ENCODE data around the gene HDAC4.

GRCh38 chr2:239216614-239217273 is 184.1 kb downstream of the HDAC4 start:
- TF ChIP-seq POLR2A (IDR thresholded peaks at IDR 0.05) = no peak
- TF ChIP-seq CTCF (IDR thresholded peaks at IDR 0.05) = no peak
- TF ChIP-seq POLR2AphosphoS5 (IDR thresholded peaks at IDR 0.05) = no peak
- TF ChIP-seq EP300 (IDR thresholded peaks at IDR 0.05) = no peak

Data from stomach (tissue), 4 donors.